Measurements from ENCODE around the gene RIT2. TPM values are rescaled to one million over a fixed set of nuclear protein-coding genes. Genes with fewer than 3 reads are reported as not detected.

RIT2 gene
- total and polyA plus RNA-seq, 8 donors = not detected

DNA sequence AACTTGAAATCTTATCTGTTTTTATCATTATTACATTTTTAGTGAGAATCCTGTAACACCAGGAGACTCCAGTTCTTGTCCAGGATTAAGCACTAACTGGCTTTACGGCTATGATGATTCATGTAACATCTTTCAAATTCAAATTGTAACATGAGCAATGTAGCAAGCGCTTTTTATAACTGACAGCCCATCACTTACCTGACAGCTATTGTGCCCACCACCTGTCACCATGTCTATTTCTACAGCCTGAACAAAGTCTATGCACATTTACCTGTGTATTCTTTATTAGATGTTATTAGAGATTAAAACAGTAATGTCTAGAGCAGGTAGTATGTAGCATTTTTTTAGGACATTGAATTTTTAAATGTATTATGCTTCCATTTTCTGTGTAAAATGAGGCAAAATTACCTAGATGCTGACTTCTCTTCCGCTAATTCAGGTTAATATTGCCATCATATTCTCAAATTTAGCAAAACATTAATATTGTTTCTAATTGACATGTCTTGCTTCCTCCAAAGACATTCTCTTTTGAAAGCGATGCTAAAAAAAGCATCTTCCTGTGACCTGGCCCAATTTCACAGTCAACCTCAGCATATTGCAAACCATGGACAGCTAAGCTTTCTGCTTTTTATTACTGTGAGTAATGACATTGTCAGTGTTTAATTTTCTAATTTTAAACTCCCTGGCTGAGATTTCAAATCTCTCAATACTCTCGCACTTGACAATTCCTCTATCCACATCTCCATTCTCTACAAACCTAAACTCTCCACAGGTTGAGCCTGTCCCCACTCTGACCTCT is 37.8 kb downstream of the RIT2 start:
- Histone ChIP-seq H3K4me3 (no peak overlapping the region), H3K27ac (no peak overlapping the region), H3K9me3 (no peaks in the 10 kb centered on the region), H3K4me1 (no peaks in the 10 kb centered on the region), H3K27me3 (no peaks in the 10 kb centered on the region), H3K36me3 (no peaks in the 10 kb centered on the region)
- TF ChIP-seq POLR2AphosphoS5 (IDR thresholded peaks at IDR 0.05) (no peak), CTCF (IDR thresholded peaks at IDR 0.05) (no peak), EP300 (IDR thresholded peaks at IDR 0.05) (no peak), POLR2A (IDR thresholded peaks at IDR 0.05) (no peak)
- intact Hi-C loops (cut with DNase I; ENCODE audit: low total_unique reads) = no loop called here
- no peak for DNase-seq
- 71 to 95% (median 88%) methylated on average over 5 of the region's 5 CpGs for WGBS, 5 donors

DNA sequence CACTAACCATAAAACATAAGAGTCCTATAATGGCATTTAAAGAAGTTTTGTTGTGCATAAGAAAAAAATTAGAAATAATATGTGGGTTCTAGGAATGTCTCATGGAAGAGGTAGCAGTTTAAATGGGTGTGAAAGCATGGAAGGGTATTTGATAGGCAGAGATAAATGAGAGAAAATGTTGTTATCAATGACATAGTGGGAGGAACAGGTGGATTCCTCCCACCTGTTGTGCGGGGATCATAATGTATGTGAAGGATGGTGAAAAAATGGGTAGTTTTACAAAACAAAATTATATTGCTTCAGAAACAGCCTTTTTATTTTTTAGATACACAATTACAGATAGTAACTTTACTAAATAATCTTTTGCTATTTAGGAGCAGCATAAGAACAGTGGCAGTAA is 41.7 kb downstream of the RIT2 start:
- Histone ChIP-seq H3K27ac (no peak overlapping the region), H3K9me3 (no peaks in the 10 kb centered on the region), H3K4me1 (no peaks in the 10 kb centered on the region), H3K36me3 (no peaks in the 10 kb centered on the region), H3K4me3 (no peak overlapping the region), H3K27me3 (no peaks in the 10 kb centered on the region)
- intact Hi-C loops (cut with DNase I; ENCODE audit: low total_unique reads) = no loop called here
- 93 to 100% (median 98%) methylated on average over 1 of the region's 1 CpG for WGBS, 5 donors
- TF ChIP-seq POLR2A (IDR thresholded peaks at IDR 0.05) (no peak), POLR2AphosphoS5 (IDR thresholded peaks at IDR 0.05) (no peak), CTCF (IDR thresholded peaks at IDR 0.05) (no peak), EP300 (IDR thresholded peaks at IDR 0.05) (no peak)
- no peak for DNase-seq

DNA sequence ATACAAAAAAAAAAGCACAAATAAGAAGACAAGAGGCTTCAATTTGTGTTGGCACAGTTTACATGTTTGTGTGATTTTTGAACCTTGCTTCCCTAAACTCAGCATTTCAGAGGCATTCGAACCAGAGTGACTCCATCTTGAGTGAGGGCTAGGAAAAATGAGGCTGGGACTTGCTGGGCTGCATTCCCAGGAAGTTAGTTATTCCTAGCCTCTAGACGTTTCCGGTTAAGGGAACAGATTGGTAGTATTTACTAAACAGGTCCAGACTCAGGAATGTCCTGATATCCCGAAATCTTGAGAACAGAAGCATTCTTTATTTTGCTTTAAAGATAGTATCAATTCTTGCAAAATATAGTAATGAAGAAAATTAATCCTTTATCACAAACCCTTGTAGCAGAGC is 46.7 kb downstream of the RIT2 start:
- Histone ChIP-seq H3K4me1 (no peaks in the 10 kb centered on the region), H3K27ac (no peak overlapping the region), H3K9me3 (no peaks in the 10 kb centered on the region), H3K36me3 (no peaks in the 10 kb centered on the region), H3K27me3 (no peaks in the 10 kb centered on the region), H3K4me3 (no peak overlapping the region)
- intact Hi-C loops (cut with DNase I; ENCODE audit: low total_unique reads) = no loop called here
- TF ChIP-seq POLR2AphosphoS5 (IDR thresholded peaks at IDR 0.05) = no peak
- TF ChIP-seq CTCF (IDR thresholded peaks at IDR 0.05) = no peak
- TF ChIP-seq EP300 (IDR thresholded peaks at IDR 0.05) = no peak
- no peak for TF ChIP-seq POLR2A (IDR thresholded peaks at IDR 0.05)
- no peak for DNase-seq
- 44 to 75% (median 69%) methylated on average over 4 of the region's 4 CpGs for WGBS, 5 donors

DNA sequence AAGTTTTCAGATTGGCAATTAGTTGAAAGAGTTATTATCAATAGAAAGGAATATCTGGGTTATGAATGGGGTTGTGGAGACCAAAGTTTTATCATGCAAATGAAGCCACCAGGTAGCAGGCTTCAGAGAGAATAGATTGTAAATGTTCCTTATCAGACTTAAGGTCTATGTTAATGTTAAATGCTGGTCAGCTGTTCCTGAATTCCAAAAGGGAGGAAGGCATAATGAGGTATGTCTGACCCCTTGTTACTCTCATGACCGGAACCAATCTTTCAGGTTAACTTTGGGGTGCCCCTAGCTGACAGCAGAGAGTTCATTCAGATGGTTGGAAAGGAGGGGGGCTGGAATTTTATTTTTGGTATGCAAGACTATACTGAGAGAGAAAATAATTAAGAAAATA is 47.9 kb downstream of the RIT2 start:
- no peaks in the 10 kb centered on the region for H3K36me3 ChIP-seq
- intact Hi-C loops (cut with DNase I; ENCODE audit: low total_unique reads) = no loop called here
- 69 to 97% (median 86%) methylated on average over 1 of the region's 1 CpG for WGBS, 5 donors

More for the DNA sequence above, 47.9 kb downstream of the RIT2 start:
- TF ChIP-seq POLR2AphosphoS5 (IDR thresholded peaks at IDR 0.05) (no peak), POLR2A (IDR thresholded peaks at IDR 0.05) (no peak), CTCF (IDR thresholded peaks at IDR 0.05) (no peak), EP300 (IDR thresholded peaks at IDR 0.05) (no peak)
- no peak for DNase-seq
- no peaks in the 10 kb centered on the region for H3K27me3 ChIP-seq
- no peaks in the 10 kb centered on the region for H3K4me1 ChIP-seq
- H3K27ac ChIP-seq = no peak overlapping the region
- no peak overlapping the region for H3K4me3 ChIP-seq
- no peaks in the 10 kb centered on the region for H3K9me3 ChIP-seq
